ENCODE results near the gene EML1. TPM values are rescaled to one million over a fixed set of nuclear protein-coding genes. Genes with fewer than 3 reads are reported as not detected.

Gene EML1
- total RNA-seq, 6 experiments from 2014 or later, result 3.3 to 6.8 (median 4.5) TPM

- Histone ChIP-seq H3K27me3 (no peaks in the 10 kb centered on the region), H3K36me3 (no peaks in the 10 kb centered on the region), H3K9me3 (no peaks in the 10 kb centered on the region), H3K4me3 (peak overlapping the region in 2 of 3 donors; percentile 15 to 48), H3K27ac (peak overlapping the region; percentile 28 to 54 (median 50)), H3K4me1 (peaks cover 0 to 20% (median 6%) of the 10 kb centered on the region in 4 donors)
- WGBS (ENCODE audit: insufficient coverage, low coverage, low lambda C conversion rate, missing lambda C conversion rate), result 90% methylated on average over 2 of the region's 65 CpGs
- ATAC-seq (no peak), DNase-seq (no peak)
- TF ChIP-seq POLR2A (IDR thresholded peaks at IDR 0.05), result no peak
- TF ChIP-seq, protein P1, sequence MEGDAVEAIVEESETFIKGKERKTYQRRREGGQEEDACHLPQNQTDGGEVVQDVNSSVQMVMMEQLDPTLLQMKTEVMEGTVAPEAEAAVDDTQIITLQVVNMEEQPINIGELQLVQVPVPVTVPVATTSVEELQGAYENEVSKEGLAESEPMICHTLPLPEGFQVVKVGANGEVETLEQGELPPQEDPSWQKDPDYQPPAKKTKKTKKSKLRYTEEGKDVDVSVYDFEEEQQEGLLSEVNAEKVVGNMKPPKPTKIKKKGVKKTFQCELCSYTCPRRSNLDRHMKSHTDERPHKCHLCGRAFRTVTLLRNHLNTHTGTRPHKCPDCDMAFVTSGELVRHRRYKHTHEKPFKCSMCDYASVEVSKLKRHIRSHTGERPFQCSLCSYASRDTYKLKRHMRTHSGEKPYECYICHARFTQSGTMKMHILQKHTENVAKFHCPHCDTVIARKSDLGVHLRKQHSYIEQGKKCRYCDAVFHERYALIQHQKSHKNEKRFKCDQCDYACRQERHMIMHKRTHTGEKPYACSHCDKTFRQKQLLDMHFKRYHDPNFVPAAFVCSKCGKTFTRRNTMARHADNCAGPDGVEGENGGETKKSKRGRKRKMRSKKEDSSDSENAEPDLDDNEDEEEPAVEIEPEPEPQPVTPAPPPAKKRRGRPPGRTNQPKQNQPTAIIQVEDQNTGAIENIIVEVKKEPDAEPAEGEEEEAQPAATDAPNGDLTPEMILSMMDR (IDR thresholded peaks at IDR 0.05), result no peak
- intact Hi-C loops (cut with DNase I), result no loop called here
Measured at GRCh38 chr14:99792551-99793212, 531 bp upstream of the EML1 start.

DNA sequence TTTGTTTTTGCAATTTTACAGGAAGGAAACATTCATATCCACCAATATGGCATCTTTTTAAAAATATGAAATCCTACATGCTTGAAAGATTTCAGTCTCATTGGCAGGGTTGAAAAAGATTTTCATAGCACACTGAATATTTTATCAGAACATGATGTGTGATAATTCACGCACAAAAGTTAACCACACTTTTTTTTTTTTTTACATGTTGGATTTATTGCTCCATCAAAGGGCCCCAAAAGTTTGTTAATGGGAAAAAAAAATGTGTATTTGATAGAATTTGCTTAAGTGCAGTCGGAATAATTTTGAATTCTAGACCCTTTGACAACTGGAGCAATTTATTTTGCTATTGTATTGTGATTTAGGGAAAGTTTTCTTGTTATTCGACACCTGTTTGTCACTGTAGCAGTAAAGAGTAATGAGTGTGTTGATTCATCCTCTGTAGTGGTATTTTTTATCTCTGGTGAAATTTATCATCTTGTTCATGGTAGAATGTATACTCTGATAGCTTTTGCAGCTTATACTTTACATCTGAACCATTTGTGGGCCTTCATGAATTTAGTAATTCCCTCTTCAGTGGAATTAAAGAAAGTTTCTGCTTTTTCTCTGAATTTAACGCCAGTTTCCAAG, 1.1 kb downstream of the EML1 start:
- peak overlapping the region in 2 of 3 donors; percentile 40 to 56 for H3K4me3 ChIP-seq
- no peak for ATAC-seq
- no peaks in the 10 kb centered on the region for H3K9me3 ChIP-seq
- DNase-seq, result no peak
- intact Hi-C loops (cut with DNase I), result no loop called here
- no peak overlapping the region for H3K27ac ChIP-seq
- TF ChIP-seq, protein P1 (IDR thresholded peaks at IDR 0.05), result no peak
- no peak for TF ChIP-seq POLR2A (IDR thresholded peaks at IDR 0.05)
- peaks cover 0 to 20% (median 6%) of the 10 kb centered on the region in 4 donors for H3K4me1 ChIP-seq
- H3K27me3 ChIP-seq, result no peaks in the 10 kb centered on the region
- no peaks in the 10 kb centered on the region for H3K36me3 ChIP-seq
- 63% methylated on average over 4 of the region's 4 CpGs for WGBS (ENCODE audit: insufficient coverage, low coverage, low lambda C conversion rate, missing lambda C conversion rate)

GRCh38 chr14:99795046-99795445, 1.8 kb downstream of the EML1 start:
- H3K27me3 ChIP-seq, result no peaks in the 10 kb centered on the region
- H3K4me1 ChIP-seq, result peaks cover 0 to 20% (median 6%) of the 10 kb centered on the region in 4 donors
- H3K36me3 ChIP-seq, result no peaks in the 10 kb centered on the region
- no peak overlapping the region for H3K27ac ChIP-seq
- DNase-seq (no peak), ATAC-seq (no peak)
- 82% methylated on average over 4 of the region's 4 CpGs for WGBS (ENCODE audit: insufficient coverage, low coverage, low lambda C conversion rate, missing lambda C conversion rate)
- intact Hi-C loops (cut with DNase I), result no loop called here
- no peak overlapping the region for H3K4me3 ChIP-seq
- TF ChIP-seq, protein P1 (IDR thresholded peaks at IDR 0.05), result no peak
- no peak for TF ChIP-seq POLR2A (IDR thresholded peaks at IDR 0.05)
- H3K9me3 ChIP-seq, result no peaks in the 10 kb centered on the region

- ATAC-seq, result no peak
- intact Hi-C loops (cut with DNase I), result no loop called here
- no peak overlapping the region for H3K27ac ChIP-seq
Measured at GRCh38 chr14:99797231-99797630, 4.0 kb downstream of the EML1 start.

More at GRCh38 chr14:99797231-99797630, 4.0 kb downstream of the EML1 start:
- Histone ChIP-seq H3K9me3 (no peaks in the 10 kb centered on the region), H3K27me3 (no peaks in the 10 kb centered on the region), H3K4me3 (no peak overlapping the region), H3K4me1 (peaks cover 0 to 6% (median 1%) of the 10 kb centered on the region in 4 donors), H3K36me3 (no peaks in the 10 kb centered on the region)
- no peak for DNase-seq
- TF ChIP-seq, protein P1 (IDR thresholded peaks at IDR 0.05), result no peak
- TF ChIP-seq POLR2A (IDR thresholded peaks at IDR 0.05), result no peak

All from right lobe of liver (tissue), 6 donors.